ENCODE results near the gene CD58. TPM values are rescaled to one million over a fixed set of nuclear protein-coding genes. Genes with fewer than 3 reads are reported as not detected.
A peak's percentile ranks its signal among the peaks of the same experiment; 100 is the strongest.

The CD58 gene
- total and polyA plus RNA-seq, 9 of the 15 experiments (the other 6 are each of a cell fraction or from before 2014, with no cell fraction given) = 18.1 to 113 (median 37.4) TPM

- TF ChIP-seq SREBF1 (IDR thresholded peaks at IDR 0.05; ENCODE audit: borderline replicate concordance, low read depth, low read length) = peak; percentile 85; the same call in 1 of the 2 replicates
- TF ChIP-seq MEF2D (tag; conservative IDR thresholded peaks at IDR 0.05; ENCODE audit: low read depth) = peak; percentile 42
- no peak for TF ChIP-seq ZBTB12 (CRISPR knock-in tag; IDR thresholded peaks at IDR 0.05)
- peak; percentile 100 for TF ChIP-seq HMBOX1 (IDR thresholded peaks at IDR 0.05)
- TF ChIP-seq ZBTB17 (CRISPR knock-in tag; IDR thresholded peaks at IDR 0.05) = peak; percentile 78; the same call in 1 of the 2 replicates
- TF ChIP-seq ZNF165 (CRISPR knock-in tag; IDR thresholded peaks at IDR 0.05; ENCODE audit: borderline replicate concordance) = no peak
- no peak for TF ChIP-seq ZFP30 (CRISPR knock-in tag; IDR thresholded peaks at IDR 0.05; ENCODE audit: borderline replicate concordance)
- TF ChIP-seq TRIM24 (IDR thresholded peaks at IDR 0.05) = peak; percentile 66 to 85; a peak in 3 of 4 replicates
- TF ChIP-seq PURB (CRISPR knock-in tag; IDR thresholded peaks at IDR 0.05; ENCODE audit: low read depth) = no peak
- peak; percentile 59 for TF ChIP-seq POLR2B (IDR thresholded peaks at IDR 0.05; ENCODE audit: low read depth, partially characterized antibody)
- no peak for TF ChIP-seq ZNF253 (CRISPR knock-in tag; conservative IDR thresholded peaks at IDR 0.05)
- TF ChIP-seq ZNF217 (CRISPR knock-in tag; IDR thresholded peaks at IDR 0.05) = no peak
- no peak for TF ChIP-seq USF2 (CRISPR knock-in tag; IDR thresholded peaks at IDR 0.05)
- no peak for TF ChIP-seq ZNF511 (CRISPR knock-in tag; IDR thresholded peaks at IDR 0.05)
- TF ChIP-seq ZNF239 (CRISPR knock-in tag; IDR thresholded peaks at IDR 0.05) = no peak
Observed at GRCh38 chr1:116504308-116505156, 66.3 kb downstream of the CD58 start (continued).
